Measurements from ENCODE around the gene LAMA2. TPM values are rescaled to one million over a fixed set of nuclear protein-coding genes. Genes with fewer than 3 reads are reported as not detected.

The LAMA2 gene
- total RNA-seq, 1 donor from 2014 or later, result 1.8 TPM

DNA sequence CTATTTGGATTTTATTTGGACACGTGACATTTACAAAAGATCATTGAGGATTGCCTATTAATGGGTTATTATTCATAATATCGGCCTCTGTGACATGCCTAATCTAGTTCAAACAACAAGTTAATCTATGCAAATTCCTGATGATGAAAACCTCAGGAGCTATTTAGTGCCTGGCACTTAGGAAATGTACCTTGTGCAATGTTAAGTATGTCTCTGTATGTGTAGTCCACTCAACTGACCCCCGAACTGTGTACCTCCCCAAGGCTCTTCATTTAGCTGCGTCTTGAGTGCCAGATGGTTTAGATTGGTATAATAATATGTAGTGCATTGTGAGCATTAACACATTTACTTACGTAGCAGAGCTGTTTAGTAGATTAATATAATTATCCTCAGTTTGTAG lies 6.9 kb downstream of the LAMA2 start:
- Histone ChIP-seq H3K79me2 (ENCODE audit: insufficient read depth, low read length) (no peaks in the 10 kb centered on the region), H3K36me3 (ENCODE audit: insufficient read depth, low read length) (no peaks in the 10 kb centered on the region), H3K27me3 (ENCODE audit: insufficient read depth, low read length) (no peaks in the 10 kb centered on the region), H3K9me3 (ENCODE audit: insufficient read depth, low read depth, low read length) (no peaks in the 10 kb centered on the region), H2AFZ (ENCODE audit: low read depth, low read length) (no peak overlapping the region), H4K20me1 (ENCODE audit: insufficient read depth, low read length) (no peaks in the 10 kb centered on the region), H3K9ac (ENCODE audit: low read length) (no peak overlapping the region), H3K4me2 (ENCODE audit: low read length) (no peak overlapping the region), H3K4me1 (ENCODE audit: insufficient read depth, low read length) (no peaks in the 10 kb centered on the region), H3K27ac (ENCODE audit: low read depth, low read length) (no peak overlapping the region), H3K4me3 (ENCODE audit: insufficient read depth, low read depth, low read length) (no peak overlapping the region)
- DNase-seq (ENCODE audit: low read depth) (no peak), FAIRE-seq (no peak)
- no peaks in the 10 kb centered on the region for H3K4me1 Mint-ChIP-seq (ENCODE audit: low read depth, unreplicated experiment)
- no peaks in the 10 kb centered on the region for H3K9me3 Mint-ChIP-seq (ENCODE audit: unreplicated experiment)
- TF ChIP-seq EZH2 (IDR thresholded peaks at IDR 0.05; ENCODE audit: insufficient read depth, low read length), result no peak
- TF ChIP-seq, protein P1, sequence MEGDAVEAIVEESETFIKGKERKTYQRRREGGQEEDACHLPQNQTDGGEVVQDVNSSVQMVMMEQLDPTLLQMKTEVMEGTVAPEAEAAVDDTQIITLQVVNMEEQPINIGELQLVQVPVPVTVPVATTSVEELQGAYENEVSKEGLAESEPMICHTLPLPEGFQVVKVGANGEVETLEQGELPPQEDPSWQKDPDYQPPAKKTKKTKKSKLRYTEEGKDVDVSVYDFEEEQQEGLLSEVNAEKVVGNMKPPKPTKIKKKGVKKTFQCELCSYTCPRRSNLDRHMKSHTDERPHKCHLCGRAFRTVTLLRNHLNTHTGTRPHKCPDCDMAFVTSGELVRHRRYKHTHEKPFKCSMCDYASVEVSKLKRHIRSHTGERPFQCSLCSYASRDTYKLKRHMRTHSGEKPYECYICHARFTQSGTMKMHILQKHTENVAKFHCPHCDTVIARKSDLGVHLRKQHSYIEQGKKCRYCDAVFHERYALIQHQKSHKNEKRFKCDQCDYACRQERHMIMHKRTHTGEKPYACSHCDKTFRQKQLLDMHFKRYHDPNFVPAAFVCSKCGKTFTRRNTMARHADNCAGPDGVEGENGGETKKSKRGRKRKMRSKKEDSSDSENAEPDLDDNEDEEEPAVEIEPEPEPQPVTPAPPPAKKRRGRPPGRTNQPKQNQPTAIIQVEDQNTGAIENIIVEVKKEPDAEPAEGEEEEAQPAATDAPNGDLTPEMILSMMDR (IDR thresholded peaks at IDR 0.05; ENCODE audit: insufficient read depth, low read depth, low read length), result no peak
- no peaks in the 10 kb centered on the region for H3K36me3 Mint-ChIP-seq (ENCODE audit: low read depth, unreplicated experiment)
- H3K27me3 Mint-ChIP-seq (ENCODE audit: low read depth, unreplicated experiment), result no peaks in the 10 kb centered on the region
- H3K4me3 Mint-ChIP-seq (ENCODE audit: unreplicated experiment), result no peak overlapping the region
- H3K27ac Mint-ChIP-seq (ENCODE audit: unreplicated experiment), result no peak overlapping the region

DNA sequence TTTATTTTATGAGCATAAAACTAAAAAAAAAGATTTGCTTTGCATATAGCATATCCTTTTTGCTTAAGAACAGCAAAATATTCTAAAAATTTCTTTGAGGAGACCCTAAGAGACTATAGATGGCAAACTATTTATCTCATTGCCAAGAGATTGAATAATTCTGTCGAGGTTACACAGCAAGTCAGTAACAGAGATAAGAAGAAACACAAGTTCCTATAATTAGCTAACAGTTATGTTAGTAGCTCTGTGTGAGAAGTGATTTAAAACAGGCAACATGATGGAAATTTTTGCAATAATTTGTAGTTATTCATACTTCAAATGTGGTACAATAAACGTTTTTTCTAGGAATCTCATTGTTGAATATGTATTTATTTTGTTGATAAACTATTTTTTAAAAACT lies 9.1 kb downstream of the LAMA2 start:
- Mint-ChIP-seq H3K27me3 (ENCODE audit: low read depth, unreplicated experiment) (no peaks in the 10 kb centered on the region), H3K36me3 (ENCODE audit: low read depth, unreplicated experiment) (no peaks in the 10 kb centered on the region), H3K4me3 (ENCODE audit: unreplicated experiment) (no peak overlapping the region), H3K9me3 (ENCODE audit: unreplicated experiment) (no peaks in the 10 kb centered on the region), H3K27ac (ENCODE audit: unreplicated experiment) (no peak overlapping the region), H3K4me1 (ENCODE audit: low read depth, unreplicated experiment) (no peaks in the 10 kb centered on the region)
- DNase-seq (ENCODE audit: low read depth) (no peak), FAIRE-seq (no peak)
- Histone ChIP-seq H3K27ac (ENCODE audit: low read depth, low read length) (no peak overlapping the region), H3K9ac (ENCODE audit: low read length) (no peak overlapping the region), H3K4me3 (ENCODE audit: insufficient read depth, low read depth, low read length) (no peak overlapping the region), H3K4me1 (ENCODE audit: insufficient read depth, low read length) (no peaks in the 10 kb centered on the region), H3K79me2 (ENCODE audit: insufficient read depth, low read length) (no peaks in the 10 kb centered on the region), H3K9me3 (ENCODE audit: insufficient read depth, low read depth, low read length) (no peaks in the 10 kb centered on the region), H3K4me2 (ENCODE audit: low read length) (no peak overlapping the region), H3K36me3 (ENCODE audit: insufficient read depth, low read length) (no peaks in the 10 kb centered on the region), H4K20me1 (ENCODE audit: insufficient read depth, low read length) (no peaks in the 10 kb centered on the region), H3K27me3 (ENCODE audit: insufficient read depth, low read length) (no peaks in the 10 kb centered on the region), H2AFZ (ENCODE audit: low read depth, low read length) (no peak overlapping the region)
- TF ChIP-seq, protein P1 (IDR thresholded peaks at IDR 0.05; ENCODE audit: insufficient read depth, low read depth, low read length), result no peak
- TF ChIP-seq EZH2 (IDR thresholded peaks at IDR 0.05; ENCODE audit: insufficient read depth, low read length), result no peak

DNA sequence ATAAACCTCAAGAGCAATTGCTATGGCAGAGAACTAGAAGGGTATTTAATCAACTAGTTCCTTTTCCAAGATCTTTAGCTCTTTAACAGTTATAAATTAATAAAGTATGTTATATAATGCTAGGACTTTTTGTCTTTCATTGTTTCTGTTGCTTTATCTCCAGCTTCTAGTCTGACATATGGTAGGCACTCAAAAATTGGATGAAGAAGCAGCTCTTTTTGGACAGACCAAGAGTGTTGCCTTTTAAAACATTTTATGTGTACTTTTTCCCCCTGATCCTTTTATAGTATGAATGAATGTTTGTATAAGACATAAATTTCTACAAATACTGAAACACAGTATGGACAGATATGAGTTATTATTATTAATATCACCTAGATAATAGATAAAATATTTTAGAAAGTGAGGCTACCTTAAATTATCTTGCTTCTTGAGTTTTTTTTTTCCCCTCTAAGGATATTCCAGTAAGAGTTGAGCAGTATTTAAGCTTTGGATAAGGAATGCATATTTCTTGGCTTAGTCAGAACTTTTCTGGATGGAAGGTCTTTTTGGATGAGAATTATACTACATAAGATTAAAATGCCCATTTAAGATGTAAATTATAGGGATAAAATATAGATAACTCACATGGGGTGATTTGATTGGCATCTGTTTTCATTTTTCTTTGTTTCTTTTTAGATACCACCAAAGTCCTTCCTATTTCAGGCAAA lies 16.6 kb downstream of the LAMA2 start:
- H3K4me1 Mint-ChIP-seq (ENCODE audit: low read depth, unreplicated experiment), result peaks cover 5% of the 10 kb centered on the region
- Histone ChIP-seq H3K9me3 (ENCODE audit: insufficient read depth, low read depth, low read length) (no peaks in the 10 kb centered on the region), H2AFZ (ENCODE audit: low read depth, low read length) (no peak overlapping the region), H3K4me3 (ENCODE audit: insufficient read depth, low read depth, low read length) (no peak overlapping the region), H3K27ac (ENCODE audit: low read depth, low read length) (no peak overlapping the region), H3K4me2 (ENCODE audit: low read length) (no peak overlapping the region), H3K36me3 (ENCODE audit: insufficient read depth, low read length) (no peaks in the 10 kb centered on the region), H4K20me1 (ENCODE audit: insufficient read depth, low read length) (no peaks in the 10 kb centered on the region), H3K79me2 (ENCODE audit: insufficient read depth, low read length) (no peaks in the 10 kb centered on the region), H3K27me3 (ENCODE audit: insufficient read depth, low read length) (no peaks in the 10 kb centered on the region), H3K9ac (ENCODE audit: low read length) (no peak overlapping the region), H3K4me1 (ENCODE audit: insufficient read depth, low read length) (no peaks in the 10 kb centered on the region)
- no peak overlapping the region for H3K27ac Mint-ChIP-seq (ENCODE audit: unreplicated experiment)
- H3K27me3 Mint-ChIP-seq (ENCODE audit: low read depth, unreplicated experiment), result peaks cover 2% of the 10 kb centered on the region
- DNase-seq (ENCODE audit: low read depth) (peak; percentile 60), FAIRE-seq (no peak)
- no peaks in the 10 kb centered on the region for H3K36me3 Mint-ChIP-seq (ENCODE audit: low read depth, unreplicated experiment)
- no peaks in the 10 kb centered on the region for H3K9me3 Mint-ChIP-seq (ENCODE audit: unreplicated experiment)
- TF ChIP-seq, protein P1 (IDR thresholded peaks at IDR 0.05; ENCODE audit: insufficient read depth, low read depth, low read length), result no peak
- no peak for TF ChIP-seq EZH2 (IDR thresholded peaks at IDR 0.05; ENCODE audit: insufficient read depth, low read length)
- H3K4me3 Mint-ChIP-seq (ENCODE audit: unreplicated experiment), result no peak overlapping the region
